ACHN (cell line): ENCODE data around the gene SECISBP2.

Experiments
- DNase-seq: peaks from one replicate; pipeline ENCODE4 v3.0.0-alpha.2; 2015
- in situ Hi-C: cut with HindIII; loops from 2 replicates; pipeline ENCODE4 v1.10.0; 2017; ENCODE audit warnings: low sequenced_read_pairs, low pct_ligation_motif_present, low pct_unique_long_range_greater_than_20kb

SECISBP2 gene

DNA sequence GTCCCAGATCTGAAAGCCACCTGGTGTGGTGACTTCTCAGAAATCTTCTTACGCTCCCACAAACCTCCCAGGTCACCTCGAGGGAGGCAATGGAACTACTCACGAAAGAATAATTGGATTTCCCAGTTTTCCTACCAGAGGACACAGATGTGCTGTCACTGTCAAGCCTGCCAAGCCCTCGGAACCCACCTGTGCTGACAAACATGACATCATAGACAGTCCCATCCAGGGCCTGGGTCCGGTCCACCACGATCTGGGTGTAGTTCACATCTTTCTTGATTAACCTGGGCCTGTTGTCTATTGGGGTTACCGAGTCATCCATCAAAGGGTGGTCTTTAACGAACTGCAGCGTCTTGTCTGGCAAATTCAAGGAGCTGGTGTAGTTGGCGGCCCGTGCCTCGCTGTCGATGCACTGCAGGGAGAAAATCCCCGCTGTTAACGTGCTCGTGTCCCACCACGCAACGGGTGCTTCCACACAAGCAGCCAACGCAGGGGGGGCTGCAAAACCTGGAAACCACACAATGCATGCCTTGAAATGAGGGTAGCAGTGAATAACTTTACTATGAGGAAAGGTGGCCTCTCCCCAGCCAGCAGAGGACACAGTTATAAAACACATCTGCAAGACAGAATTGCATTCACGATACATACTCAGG, 69.0 kb downstream of the SECISBP2 start:
- DNase-seq, result no peak
- in situ Hi-C loops, result loop anchor here (25.0 kb wide), 1 partner anchor 175 kb away; no protein-coding TSS in a partner anchor

DNA sequence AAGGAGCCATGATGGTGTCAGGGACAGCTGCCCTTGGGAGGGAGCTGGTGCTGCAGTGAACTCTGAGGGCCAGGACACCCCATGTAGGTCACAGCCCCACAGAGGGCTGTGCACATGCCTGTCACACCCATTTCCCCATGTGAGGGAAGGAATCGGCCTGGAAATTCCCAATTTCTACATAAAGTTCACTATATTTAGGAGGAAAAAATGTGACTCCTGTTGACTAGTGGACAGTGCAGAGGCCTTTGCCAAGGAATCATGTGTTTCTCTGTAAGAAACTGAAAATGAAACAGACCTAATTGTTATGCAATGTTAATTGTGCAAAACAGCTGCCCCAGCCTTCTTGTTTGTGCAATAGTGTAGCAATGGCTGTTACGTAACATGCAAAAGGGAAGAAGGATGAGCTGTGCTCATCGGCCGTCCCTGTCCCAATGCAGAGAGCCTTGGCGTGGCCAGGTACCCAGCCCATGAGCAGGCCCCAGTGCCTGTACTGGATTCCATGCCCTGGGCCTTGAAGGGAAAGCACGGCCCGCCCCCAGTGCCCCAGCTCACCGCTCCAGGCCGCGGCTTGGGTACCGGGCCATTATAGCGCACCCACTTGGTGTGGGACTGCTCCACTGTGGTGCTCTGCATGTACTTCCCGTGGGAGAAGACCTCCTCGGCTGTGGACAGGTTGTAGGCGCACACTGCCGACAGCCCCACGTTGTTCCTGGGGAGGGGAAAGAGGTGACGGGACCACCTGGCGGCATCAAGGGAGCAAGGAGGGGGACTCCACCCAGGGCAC, 70.0 kb downstream of the SECISBP2 start:
- no peak for DNase-seq
- in situ Hi-C loops, result loop anchor here (25.0 kb wide), 1 partner anchor 174 kb away; no protein-coding TSS in a partner anchor

DNA sequence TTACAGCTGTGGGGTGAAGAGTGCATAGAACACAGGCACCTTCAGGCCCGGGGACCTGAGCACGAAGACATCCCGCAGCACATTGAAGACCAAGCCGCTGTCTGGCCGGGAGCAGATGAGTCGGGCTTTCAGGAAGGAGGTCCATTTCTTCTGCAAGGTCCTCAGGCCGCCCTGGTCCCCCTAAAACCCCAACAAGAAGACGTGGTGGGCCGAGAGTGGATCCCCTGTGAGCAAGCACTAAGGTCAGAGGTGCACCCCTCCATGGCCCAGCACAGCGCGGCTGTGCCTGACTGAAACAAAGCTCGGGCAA, 70.5 kb downstream of the SECISBP2 start:
- in situ Hi-C loops, result loop anchor here (25.0 kb wide), 1 partner anchor 173 kb away; no protein-coding TSS in a partner anchor
- no peak for DNase-seq

DNA sequence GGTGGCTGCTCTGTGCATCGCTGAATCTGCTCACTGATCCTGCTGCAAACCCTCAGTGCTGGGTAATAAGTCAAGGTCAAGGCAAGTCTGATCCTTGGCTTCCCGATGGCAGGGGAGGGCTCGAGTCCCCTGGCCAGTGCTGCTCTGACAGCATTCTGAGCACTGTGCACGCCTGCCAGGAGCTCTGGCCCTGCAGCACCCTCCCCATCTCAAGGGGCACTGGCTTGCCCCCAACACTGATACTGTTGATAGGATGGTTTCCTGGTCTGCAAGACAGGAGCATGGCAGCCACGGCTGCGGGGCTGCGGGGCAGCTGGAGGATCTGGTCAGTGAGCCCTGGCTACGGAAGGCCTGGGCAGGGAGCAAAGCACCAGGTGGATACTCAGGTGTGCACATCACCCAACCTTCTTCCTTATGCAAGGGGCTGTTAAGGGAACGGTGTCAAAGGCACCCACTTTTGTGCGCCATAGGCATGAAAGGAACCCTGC, 71.8 kb downstream of the SECISBP2 start:
- no peak for DNase-seq
- in situ Hi-C loops, result loop anchor here (25.0 kb wide), 1 partner anchor 172 kb away; no protein-coding TSS in a partner anchor

DNA sequence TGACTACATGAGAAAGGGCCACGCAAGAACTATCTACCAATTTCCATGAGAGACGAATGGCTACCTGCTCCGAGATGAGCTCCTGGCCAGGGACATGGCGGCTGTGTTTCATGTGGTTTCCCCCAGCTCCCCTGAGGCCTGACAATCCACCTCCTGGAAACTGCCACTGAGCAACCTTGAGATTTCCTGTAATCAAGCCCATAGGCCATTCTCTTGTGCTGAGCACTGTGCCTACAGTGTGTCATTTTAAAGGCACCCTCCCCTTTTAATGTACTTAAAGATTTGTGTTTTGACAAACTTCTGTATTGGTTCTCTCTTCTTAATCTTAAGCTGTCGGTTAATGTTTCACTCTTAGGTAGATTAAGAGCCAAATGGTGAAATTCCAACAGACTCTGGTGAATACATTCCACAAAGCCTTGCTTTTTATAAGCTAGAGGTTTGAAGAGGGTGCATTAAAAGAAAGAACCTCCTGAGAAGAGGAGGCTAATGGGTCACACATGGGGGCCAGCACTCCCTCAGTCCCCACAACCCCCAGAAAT, 72.3 kb downstream of the SECISBP2 start:
- no peak for DNase-seq
- in situ Hi-C loops, result loop anchor here (25.0 kb wide), 1 partner anchor 172 kb away; no protein-coding TSS in a partner anchor

DNA sequence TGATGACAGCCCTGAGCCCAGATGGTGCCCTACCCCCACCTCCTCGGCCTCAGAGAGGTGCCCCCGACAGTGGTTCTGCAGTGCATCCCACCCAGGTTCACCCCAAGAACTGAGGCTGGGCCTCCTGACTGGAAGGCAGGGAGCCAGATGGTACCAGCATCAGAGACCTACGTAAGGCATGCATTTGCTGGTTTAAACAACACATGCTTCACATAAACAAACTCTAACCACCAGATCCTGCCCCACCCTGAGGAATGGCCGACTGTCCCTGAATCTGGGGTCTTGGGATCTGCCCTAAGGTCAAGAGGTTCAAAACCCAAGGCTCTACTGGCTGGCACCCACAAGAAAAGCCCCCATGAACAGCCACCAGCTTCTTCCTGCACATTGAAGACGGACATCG, 73.3 kb downstream of the SECISBP2 start:
- no peak for DNase-seq
- in situ Hi-C loops, result loop anchor here (25.0 kb wide), 1 partner anchor 171 kb away; no protein-coding TSS in a partner anchor

DNA sequence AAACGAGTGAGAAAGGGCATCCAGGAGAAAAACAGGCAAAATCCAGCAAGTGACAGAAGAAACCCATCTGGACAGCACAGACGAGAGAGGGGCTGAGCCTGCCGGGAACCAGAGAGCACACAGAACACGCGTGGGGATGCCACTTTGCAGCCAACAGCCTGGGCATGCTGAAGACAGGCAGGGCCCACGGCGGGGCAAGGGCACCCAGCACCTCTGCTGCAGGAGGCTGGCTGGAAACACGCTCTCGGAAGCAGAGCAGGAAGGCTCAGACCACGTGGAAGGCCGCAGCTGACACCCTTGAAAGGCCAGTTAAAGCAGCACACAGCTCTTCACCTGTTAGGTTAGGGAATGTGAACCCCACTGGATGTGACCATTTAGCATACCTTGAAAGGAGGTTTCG, 76.1 kb downstream of the SECISBP2 start:
- in situ Hi-C loops, result loop anchor here (25.0 kb wide), 1 partner anchor 168 kb away; no protein-coding TSS in a partner anchor
- DNase-seq, result no peak

DNA sequence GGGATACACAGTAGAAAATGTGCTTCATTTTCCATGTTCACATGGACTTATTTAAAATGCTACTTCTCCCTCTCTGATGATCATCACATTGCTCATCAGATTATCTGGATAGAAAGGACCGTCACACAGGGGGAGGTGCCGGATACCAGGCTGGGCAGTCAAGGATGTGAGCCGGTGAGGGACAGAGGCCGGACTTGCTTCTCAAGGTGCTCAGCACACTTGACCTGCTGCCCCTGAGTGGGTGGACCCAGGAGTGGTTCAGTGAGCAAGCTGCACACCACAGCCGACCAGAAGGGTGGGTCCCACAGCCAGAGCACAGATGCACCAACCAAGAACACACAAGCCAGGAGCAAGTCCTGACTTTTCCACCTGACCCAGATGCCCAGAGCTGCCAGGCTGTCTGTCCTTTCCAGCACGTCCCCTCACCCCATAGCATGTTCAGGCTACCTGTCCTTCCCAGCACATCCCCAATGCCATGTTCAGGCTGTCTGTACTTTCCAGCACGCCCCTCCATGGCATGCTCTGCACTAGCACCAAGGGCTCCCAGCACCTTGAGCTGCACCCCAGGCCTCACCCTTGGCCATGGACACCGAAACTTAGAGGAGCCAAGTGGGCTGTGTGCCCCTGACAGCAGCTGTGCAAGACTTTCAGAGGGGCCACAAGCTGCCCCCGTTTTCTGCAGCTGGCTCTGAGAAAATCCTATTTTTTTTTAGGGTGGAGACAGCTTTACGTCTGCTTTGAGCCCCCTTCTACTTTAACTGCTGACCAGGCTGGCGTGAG, 77.8 kb downstream of the SECISBP2 start:
- in situ Hi-C loops, result loop anchor here (25.0 kb wide), 1 partner anchor 166 kb away; no protein-coding TSS in a partner anchor
- no peak for DNase-seq

DNA sequence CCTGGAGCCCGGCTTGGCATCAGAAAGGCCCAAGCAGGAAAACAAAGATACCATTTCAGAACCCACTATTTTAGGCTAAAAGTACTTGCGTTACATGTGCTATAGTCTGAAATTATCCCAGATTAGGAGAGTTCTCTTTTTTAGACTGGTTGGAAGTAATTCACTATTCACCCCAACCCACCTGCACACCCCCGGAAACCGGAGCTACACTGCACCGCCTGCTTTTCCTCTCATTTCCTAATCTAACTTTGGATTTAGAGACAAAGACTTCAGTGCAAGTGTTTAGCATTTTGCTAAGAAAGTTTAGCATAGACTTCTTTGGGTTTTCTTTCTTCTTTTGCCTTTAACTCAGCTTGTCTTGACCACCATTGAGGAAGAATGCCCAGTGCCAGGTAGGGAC, 79.2 kb downstream of the SECISBP2 start:
- in situ Hi-C loops, result loop anchor here (25.0 kb wide), 1 partner anchor 165 kb away; no protein-coding TSS in a partner anchor
- DNase-seq, result no peak

DNA sequence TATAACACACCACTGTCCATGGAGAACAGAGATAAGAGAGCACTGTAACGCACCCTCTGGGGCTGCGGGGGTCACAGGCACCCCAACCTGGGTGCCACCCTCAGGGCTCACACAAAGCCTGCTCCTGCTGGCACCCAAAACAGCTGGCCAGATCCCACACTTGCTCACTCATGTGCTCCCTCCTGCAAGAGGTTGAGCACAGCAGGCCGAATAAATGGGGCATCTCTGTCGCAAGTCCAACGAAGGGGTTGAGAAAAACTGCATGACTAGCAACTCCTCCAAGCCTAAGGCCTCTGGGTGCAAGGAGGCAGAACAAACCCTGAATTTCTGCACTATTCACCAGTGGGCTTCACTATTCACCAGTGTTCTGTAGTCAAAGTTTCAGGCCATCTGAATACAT, 80.3 kb downstream of the SECISBP2 start:
- no peak for DNase-seq
- in situ Hi-C loops, result loop anchor here (25.0 kb wide), 1 partner anchor 164 kb away; no protein-coding TSS in a partner anchor

DNA sequence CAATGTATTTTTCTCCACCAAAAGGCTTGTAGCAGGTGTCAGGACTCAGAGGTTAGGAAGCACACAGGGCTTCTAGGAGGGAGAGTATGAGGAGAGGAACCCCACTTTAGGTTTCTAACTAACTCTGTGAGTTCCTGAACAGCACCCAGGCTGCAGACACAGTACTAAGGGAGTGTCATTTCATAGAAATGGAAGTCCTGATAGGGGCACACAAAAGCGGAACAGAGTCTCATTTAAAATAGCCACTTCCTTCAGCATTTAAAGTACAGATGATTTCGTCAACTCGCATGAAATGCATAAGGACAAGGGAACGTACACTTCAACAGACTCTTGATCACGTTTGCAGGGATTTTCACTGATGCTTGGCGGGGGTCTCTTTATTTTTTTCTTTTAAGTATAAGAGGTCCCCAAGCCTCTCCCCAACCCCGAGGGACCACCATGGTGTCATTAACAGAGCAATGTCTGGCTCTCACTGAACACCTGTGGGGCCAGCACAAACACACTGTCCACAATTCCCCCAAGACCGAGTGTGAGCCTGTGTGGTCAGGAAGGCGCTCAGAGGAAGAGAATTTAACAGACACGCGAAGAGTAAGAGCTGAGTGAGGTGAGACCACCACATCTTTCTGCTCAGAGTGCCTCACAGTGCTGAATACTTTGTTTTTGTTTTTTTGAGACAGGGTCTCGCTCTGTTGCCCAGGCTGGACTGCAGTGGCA, 82.3 kb downstream of the SECISBP2 start:
- in situ Hi-C loops, result no loop called here
- no peak for DNase-seq

DNA sequence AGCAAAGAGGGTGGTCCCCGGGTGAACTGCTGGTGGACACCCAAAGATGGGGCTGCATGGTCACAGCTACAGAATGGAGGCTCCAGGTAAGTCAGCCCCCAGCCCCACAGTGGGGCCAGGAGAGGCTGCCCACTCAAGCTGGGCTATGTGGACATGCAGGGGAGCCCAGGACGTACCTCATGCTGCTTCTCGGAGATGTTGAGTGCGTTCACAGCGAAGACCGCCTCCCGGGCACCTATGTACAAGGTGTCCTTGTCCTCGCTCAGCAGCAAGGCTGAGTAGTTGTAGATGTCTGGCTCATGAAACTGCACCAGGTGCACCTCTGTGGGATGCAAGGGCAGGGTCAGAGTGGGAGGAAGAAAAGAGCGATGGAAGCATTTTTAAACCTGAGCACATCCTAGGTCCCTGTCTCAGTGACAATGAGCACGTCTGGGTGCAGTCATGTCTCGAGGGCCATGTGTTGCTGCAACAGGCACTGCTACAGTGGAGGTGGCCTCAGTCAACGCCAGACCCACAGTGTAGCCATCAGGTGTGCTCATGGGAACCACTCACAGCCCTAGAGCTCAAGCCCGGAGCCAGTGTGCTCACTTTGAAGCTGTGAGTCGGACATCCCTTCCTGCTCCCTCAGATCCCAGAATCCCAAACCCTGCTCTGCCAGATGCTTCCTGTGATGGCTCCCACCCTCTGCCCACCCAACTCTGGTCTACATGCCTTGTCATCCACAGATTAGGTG, 84.6 kb downstream of the SECISBP2 start:
- DNase-seq, result no peak
- in situ Hi-C loops, result no loop called here

DNA sequence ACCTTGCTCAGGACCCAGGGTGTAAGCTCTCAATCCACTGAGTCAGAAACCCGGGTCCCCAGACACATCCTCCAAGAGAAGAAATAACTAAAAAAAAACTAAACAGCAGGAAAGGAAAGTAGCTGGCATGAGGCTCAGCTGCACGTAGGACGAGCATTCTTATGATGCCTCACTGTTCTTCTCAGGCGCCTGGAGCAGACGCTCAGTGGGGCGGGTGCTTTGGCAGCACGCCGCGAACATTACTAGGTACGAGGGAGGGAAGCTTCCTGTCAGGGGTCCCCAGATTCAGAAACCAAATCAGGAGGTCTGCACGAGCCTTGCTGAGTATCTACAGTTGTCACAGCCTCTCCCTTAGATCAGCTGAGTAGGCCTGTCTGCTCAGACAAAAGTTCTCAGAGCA, 85.8 kb downstream of the SECISBP2 start:
- in situ Hi-C loops, result no loop called here
- no peak for DNase-seq

DNA sequence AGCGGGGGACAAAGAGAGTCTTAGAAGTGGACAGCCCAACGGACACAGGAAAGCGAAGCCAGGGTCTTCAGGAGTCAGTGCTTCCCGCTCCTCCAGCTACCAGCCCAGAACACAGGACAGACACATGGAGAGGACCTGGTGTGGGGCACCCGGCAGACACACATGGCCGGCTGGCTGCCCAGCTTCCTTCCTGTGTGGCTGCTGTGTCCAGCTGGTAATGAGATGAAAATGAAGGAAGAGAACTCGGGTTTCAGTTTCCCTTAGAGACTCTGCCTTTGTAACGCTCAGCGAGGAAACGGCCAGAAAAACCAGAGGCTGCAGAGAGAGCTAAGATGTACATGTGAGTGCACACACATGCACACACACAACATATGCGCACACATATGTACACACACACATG, 87.5 kb downstream of the SECISBP2 start:
- DNase-seq, result no peak
- in situ Hi-C loops, result no loop called here

DNA sequence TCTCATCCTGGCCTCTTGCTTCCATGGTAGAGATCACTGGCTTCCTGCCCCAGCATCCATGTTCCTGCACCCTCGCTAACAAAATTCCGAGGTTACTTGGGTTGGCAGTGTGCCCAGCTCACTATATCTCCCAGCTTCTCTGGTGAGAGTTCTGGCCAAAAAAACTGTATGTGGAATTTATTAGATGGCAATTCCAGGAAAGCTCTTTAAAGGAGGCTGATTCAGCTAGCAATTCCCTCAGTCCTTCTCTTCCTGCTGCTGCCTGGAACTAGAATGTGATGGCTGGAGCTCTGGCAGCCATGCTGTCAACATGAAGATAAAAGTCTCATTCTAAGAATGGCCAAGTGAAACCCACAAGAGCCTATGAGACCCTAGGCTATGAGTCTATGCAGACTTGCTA, 88.8 kb downstream of the SECISBP2 start:
- DNase-seq, result peak; percentile 44
- in situ Hi-C loops, result no loop called here

DNA sequence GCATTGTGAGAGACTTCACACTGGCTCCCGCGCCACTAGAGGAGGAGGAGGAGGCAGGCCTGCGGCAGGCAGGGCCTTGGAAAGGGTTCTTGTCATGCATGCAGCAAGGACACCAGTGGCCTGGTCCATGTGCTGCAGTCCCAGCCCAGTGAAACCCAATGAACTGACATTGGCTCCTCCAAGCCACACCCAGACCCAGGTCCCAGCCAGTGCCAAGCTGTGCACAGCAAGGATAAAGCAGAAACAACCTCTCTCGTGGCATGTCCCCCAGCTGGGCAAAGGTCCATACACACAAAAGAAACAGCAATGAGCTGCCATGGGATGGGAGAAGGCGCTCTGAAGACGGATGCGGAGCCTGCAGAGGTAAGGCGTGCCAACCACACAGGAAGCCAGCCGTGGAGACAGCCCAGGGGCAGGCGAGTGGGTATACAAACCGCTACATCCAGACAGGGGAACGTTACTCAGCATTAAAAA, 90.4 kb downstream of the SECISBP2 start:
- in situ Hi-C loops, result no loop called here
- no peak for DNase-seq
